GM19468 (cell line): Measurements from ENCODE around the gene AGAP1.

Source experiments
- ATAC-seq: cut with Tn5 transposase; IDR thresholded peaks from one replicate; pipeline ENCODE4 v1.9.1; 2021; ENCODE audit warnings: mild to moderate bottlenecking, moderate library complexity, moderate number of reproducible peaks; ENCODE audit not compliant: unreplicated experiment; ENCODE audit errors: extremely low read depth

Gene AGAP1

DNA sequence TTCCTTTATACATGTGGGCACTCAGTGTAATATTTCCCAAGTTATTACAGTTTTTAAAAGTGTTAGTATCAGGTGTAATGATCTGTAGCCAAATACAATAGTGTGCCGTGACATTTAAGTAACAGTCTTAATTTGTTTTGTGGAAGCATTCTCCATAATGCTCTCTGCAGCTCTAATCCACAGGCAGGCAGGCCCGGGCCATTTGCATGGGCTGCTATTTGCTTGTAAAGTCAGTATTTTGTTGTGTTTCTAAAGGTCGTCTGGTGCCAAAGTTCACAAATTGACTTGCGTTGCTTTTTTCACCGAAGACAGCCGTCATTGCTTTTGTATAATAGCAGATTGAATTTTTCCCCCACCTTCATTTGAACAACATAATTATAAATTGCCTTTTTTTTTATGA is 521.3 kb downstream of the AGAP1 start:
- ATAC-seq = no peak

DNA sequence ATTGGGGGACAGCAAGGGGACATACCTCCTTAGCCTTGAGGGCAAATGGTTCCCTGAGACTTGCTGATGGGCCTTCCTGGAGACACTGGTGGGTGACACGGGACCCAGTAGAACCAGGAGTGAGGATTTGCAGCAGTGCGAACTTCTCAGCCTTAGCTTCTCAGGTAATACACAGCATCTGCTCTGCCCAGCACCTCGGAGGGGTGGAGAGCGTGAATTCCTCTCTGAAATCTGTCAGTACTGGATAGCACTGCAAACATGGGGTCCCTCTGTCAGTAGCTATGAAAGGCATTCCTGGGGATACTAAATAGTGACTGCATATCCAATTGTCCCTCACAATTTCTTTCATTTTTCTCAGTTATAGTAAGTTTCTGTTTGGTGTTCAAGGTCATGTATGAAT is 522.7 kb downstream of the AGAP1 start:
- no peak for ATAC-seq

GRCh38 chr2:236017446-236017845 is 523.6 kb downstream of the AGAP1 start:
- ATAC-seq = no peak

- ATAC-seq = no peak
Observed at GRCh38 chr2:236019434-236019833, 525.6 kb downstream of the AGAP1 start.

GRCh38 chr2:236021499-236022057 is 527.7 kb downstream of the AGAP1 start:
- ATAC-seq = no peak

DNA sequence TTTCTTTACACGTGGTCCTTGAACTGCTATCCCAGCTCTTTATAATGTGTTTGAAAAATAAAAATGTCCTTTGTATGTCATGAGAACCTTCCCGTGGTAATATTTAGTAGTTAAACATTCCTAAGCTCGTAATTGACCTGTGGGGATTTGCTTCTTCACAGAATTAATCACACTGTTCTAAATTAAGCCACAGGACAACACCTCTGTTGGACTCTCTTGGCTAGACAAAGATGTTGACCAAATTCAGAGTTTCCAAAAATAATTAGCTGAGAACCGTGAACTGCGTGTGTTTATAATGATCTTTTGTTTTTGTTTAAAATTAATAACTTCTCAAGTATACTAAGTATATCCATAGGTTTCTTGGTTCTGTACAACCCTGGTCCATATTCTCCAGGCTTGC is 528.3 kb downstream of the AGAP1 start:
- no peak for ATAC-seq

DNA sequence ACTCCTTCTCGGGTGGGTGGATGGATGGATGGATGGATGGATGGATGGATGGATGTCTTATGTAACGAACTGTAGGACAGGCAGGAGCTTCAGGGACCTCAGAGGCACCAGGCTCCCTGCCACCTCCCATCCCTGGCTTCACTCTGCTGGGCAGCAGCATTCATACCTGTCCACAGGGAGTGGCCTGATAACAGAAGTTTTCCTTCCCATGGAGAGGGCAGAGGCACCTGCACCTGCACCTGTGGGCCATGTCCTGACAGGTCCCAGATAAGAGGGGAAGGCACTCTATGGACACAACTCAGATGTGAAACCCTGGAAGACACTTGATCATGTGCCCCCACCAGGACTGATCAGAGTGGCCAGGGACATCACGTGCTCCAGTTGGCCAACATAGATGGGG is 532.0 kb downstream of the AGAP1 start:
- ATAC-seq = no peak

- ATAC-seq = no peak
Observed at GRCh38 chr2:236026841-236027240, 533.0 kb downstream of the AGAP1 start.

DNA sequence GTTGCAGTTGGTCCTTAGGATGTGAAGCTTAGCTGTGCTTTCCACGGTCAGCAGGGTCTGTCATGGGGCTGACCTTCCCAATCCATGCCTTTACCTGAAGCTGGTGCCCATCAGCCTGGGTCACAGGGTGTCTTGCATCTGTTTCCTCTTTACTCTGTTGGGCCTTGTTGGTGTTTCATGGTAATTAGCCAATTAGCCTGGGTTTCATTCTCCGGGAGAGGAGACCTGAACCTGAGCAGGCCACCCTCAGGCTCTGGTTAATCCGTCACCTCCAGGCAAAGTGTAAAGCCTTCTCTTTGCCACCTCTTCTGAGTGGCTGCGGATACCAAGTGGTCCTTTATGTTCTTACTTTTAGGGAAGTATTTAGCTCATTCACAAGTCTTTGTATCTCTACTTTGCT is 534.2 kb downstream of the AGAP1 start:
- no peak for ATAC-seq

- no peak for ATAC-seq
Observed at GRCh38 chr2:236033462-236033861, 539.6 kb downstream of the AGAP1 start.

- ATAC-seq = no peak
Observed at GRCh38 chr2:236034974-236035373, 541.1 kb downstream of the AGAP1 start.

- ATAC-seq = no peak
Observed at GRCh38 chr2:236036045-236036444, 542.2 kb downstream of the AGAP1 start.

GRCh38 chr2:236038096-236038495 is 544.3 kb downstream of the AGAP1 start:
- ATAC-seq = no peak

DNA sequence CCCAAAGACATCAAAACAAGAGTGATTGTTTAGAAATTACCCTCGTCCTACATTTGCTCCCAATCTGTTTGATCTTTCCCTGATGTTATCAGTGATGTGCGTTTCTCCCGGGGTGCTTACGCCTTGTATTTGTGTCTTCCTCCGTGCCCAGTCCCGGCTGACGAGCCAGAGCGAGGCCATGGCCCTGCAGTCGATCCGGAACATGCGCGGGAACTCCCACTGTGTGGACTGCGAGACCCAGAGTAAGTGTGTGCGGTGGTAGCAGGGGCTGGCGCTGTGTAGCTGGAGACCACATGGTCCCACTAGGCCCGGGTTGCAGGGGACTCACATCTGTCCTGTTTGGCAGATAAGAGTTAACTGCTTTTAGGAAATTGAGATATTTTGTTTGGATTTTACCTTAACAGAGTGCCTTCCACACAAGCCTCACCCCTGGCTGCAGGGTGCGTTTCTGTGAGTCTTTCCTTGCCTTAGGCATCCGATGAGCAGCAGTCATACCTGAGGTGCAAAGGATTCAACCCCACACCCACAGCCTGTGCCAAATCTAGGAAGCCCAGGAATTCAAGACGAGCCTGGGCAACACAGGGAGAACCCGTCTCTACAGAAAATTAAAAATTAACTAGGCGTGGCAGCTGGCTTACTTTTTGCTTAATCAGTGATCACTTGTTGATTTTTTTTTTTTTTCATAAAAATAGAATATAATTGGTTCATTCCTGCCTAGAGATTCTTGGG is 546.9 kb downstream of the AGAP1 start:
- no peak for ATAC-seq

DNA sequence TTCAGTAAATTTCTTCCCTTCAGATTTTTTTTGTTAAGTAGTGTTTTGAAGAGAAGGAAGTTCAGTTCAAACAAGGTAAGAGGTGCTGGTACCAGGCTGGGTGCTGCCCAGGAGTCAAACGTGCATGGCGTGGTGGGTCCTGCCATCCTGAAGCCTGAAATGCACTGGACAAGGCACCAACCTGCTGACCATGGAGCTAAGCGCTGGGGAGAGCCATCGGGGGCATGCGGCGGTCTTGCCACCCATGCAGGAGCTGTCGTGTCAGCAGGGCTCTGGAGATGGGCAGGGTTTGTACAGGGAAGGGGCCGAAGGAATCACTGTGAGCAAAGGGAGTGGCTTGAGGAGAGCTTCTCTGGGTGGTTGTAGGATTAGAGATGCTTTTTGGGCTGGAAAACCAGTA is 547.8 kb downstream of the AGAP1 start:
- no peak for ATAC-seq

- ATAC-seq = no peak
Observed at GRCh38 chr2:236042087-236042486, 548.2 kb downstream of the AGAP1 start.

DNA sequence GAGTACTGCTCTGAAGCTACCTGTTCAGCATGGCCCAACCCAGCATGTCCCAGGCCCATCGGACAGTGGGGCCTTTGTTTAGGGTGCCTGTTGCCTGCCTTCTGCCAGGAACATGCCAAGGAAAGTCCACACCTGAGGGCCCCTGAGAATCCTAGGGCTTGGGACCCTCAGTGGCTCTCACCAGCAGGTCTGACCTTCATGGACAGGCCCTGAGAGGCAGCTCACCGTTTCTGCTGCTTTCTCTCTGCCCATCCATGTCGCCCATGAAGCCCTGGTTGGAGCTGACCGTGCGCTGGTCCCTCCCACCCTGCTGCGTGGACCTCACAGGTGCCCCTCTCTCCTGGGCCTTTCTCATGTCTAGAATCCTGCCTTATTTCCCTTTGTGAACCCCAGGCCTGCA is 550.3 kb downstream of the AGAP1 start:
- ATAC-seq = no peak

- no peak for ATAC-seq
Observed at GRCh38 chr2:236045251-236046235, 551.7 kb downstream of the AGAP1 start.

DNA sequence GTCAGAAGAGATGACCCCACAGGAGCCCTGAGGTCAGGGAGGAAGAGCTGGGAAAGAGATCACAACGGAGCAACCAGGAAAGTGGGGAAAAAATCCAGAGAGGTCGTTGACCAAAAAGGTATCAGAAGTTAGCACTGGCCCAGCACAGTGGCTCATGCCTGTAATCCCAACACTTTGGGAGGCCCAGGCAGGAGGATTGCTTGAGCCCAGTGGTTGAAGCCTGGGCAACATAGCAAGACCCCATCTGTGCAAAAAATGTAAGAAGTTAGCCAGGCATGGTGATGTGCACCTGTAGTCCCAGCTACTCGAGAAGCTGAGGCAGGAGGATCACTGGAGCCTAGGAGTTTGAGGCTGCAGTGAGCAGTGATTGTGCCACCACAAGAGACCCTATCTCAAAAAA is 552.9 kb downstream of the AGAP1 start:
- no peak for ATAC-seq

DNA sequence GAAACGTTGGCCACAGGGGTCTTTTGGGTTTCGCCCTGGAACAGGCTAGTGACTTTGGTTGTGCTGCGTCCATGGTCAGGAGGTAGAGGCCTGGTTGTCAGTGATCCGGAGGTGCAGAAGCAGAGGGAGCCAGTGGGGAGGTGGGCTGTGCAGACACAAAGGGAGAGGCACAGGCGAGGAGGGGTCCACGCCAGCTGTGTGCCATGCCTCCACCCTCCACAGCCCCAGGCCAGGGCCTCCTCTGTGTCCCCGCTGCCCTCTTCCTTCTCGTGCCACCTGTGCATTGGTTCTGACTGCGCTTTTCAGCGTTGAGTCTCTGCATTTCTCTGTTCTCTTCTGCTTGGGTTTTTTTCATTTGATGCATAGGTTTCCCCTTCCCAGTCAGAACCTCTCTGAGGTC is 553.3 kb downstream of the AGAP1 start:
- no peak for ATAC-seq

- ATAC-seq = no peak
Observed at GRCh38 chr2:236047886-236048540, 554.2 kb downstream of the AGAP1 start.
